SK-N-SH (cell line): Measurements from ENCODE around the gene NANOS1. TPM values are rescaled to one million over a fixed set of nuclear protein-coding genes. Genes with fewer than 3 reads are reported as not detected.

Source experiments
- CTCF ChIA-PET: fragments of 300-600, 350-600 bp; formaldehyde crosslinking; extraction: SDS; loops from one replicate; lab custom pipeline; 2021; lab: Yijun Ruan, JAX
- POLR2A ChIA-PET: fragments of 350-600 bp; sonication (Branson Sonifier 250); formaldehyde crosslinking; extraction: SDS; loops from one replicate; lab custom pipeline; 2020; ENCODE audit warnings: antibody characterized with exemption, inconsistent platforms; lab: Yijun Ruan, JAX
- DNase-seq: peaks from one replicate; pipeline ENCODE4 v3.0.0; 2012
- H2AFZ ChIP-seq: fragments of 200-600 bp; sonication (generic); 2 replicates; pipeline ENCODE4 v1.8.1; 2016; ENCODE audit warnings: antibody characterized with exemption, mild to moderate bottlenecking, low read depth
- H3F3A ChIP-seq: fragments of 200-600 bp; sonication (generic); replicated peaks from 2 replicates; pipeline ENCODE3; 2016; ENCODE audit warnings: antibody characterized with exemption, mild to moderate bottlenecking; ENCODE audit not compliant: insufficient read depth
- H3K27ac ChIP-seq, 2 experiments: fragments of 200-500 bp in 1 of 2; fragments of 200-600 bp in 1 of 2; sonication (Bioruptor generic) in 1 of 2; sonication (generic), shearing (Covaris generic) in 1 of 2; 2 replicates each; pipeline versions ENCODE4 v1.5.1 to v1.6.1; 2014 to 2016; ENCODE audit warnings: low read depth in 2 of 2, inconsistent platforms in 1 of 2, low read length in 1 of 2, mild to moderate bottlenecking in 1 of 2, mixed read lengths in 1 of 2
- H3K27me3 ChIP-seq: fragments of 200-600 bp; sonication (generic), shearing (Covaris generic); 2 replicates; pipeline ENCODE4 v1.6.1; 2016; ENCODE audit warnings: mixed run types; ENCODE audit not compliant: insufficient read depth
- H3K36me3 ChIP-seq, 2 experiments: fragments of 200-500 bp in 1 of 2; fragments of 200-600 bp in 1 of 2; sonication (Bioruptor generic) in 1 of 2; sonication (generic) in 1 of 2; replicated peaks in 1 of 2; 2 replicates each; pipeline versions ENCODE3 to v1.5.1; 2014 to 2016; ENCODE audit warnings: low read length in 1 of 2, mild to moderate bottlenecking in 1 of 2; ENCODE audit not compliant: insufficient read depth in 2 of 2, control insufficient read depth in 1 of 2
- H3K4me1 ChIP-seq, 2 experiments: fragments of 200-500 bp in 1 of 2; fragments of 200-600 bp in 1 of 2; sonication (Bioruptor generic) in 1 of 2; sonication (generic), shearing (Covaris generic) in 1 of 2; 2 replicates each; pipeline versions ENCODE4 v1.5.1 to v1.6.1; 2014 to 2016; ENCODE audit warnings: low read depth in 1 of 2, low read length in 1 of 2, mixed run types in 1 of 2; ENCODE audit not compliant: insufficient read depth in 2 of 2, control insufficient read depth in 1 of 2
- H3K4me2 ChIP-seq: fragments of 200-600 bp; sonication (generic), shearing (Covaris generic); 2 replicates; pipeline ENCODE4 v1.6.1; 2017; ENCODE audit warnings: mixed run types
- H3K4me3 ChIP-seq, 2 experiments: fragments of 200-500 bp in 1 of 2; fragments of 200-600 bp in 1 of 2; sonication (Bioruptor generic) in 1 of 2; sonication (generic), shearing (Covaris generic) in 1 of 2; 2 replicates each; pipeline versions ENCODE4 v1.5.1 to v1.8.1; 2014 to 2016; ENCODE audit warnings: low read depth in 2 of 2, inconsistent platforms in 1 of 2, low read length in 1 of 2, mild to moderate bottlenecking in 1 of 2, mixed read lengths in 1 of 2, moderate library complexity in 1 of 2
- H3K79me2 ChIP-seq: fragments of 200-600 bp; sonication (generic); 2 replicates; pipeline ENCODE4 v1.8.1; 2017; ENCODE audit warnings: mild to moderate bottlenecking; ENCODE audit not compliant: insufficient read depth
- H3K9ac ChIP-seq: fragments of 200-600 bp; sonication (generic); 2 replicates; pipeline ENCODE4 v1.6.1; 2017; ENCODE audit warnings: mixed run types
- H3K9me2 ChIP-seq: fragments of 200-600 bp; sonication (generic); 2 replicates; pipeline ENCODE4 v1.6.1; 2017; ENCODE audit warnings: mixed run types
- H3K9me3 ChIP-seq: fragments of 200-600 bp; sonication (generic); 2 replicates; pipeline ENCODE4 v1.6.1; 2017; ENCODE audit warnings: mixed run types, mild to moderate bottlenecking, moderate library complexity
- H4K20me1 ChIP-seq: fragments of 200-600 bp; sonication (generic); 2 replicates; pipeline ENCODE4 v1.6.1; 2017; ENCODE audit warnings: mild to moderate bottlenecking, mixed run types; ENCODE audit not compliant: insufficient read depth
- EP300 ChIP-seq, 2 experiments: IDR thresholded peaks; 2 replicates each; pipeline versions ENCODE4 v1.4.0 to v1.6.1; 2012; ENCODE audit warnings: borderline replicate concordance in 1 of 2, low read depth in 1 of 2, low read length in 1 of 2
- EZH2phosphoT487 ChIP-seq: fragments of 200-600 bp; sonication (generic); IDR thresholded peaks from 2 replicates; pipeline ENCODE4 v1.6.1; 2017; ENCODE audit warnings: low read depth, mixed run types, mild to moderate bottlenecking, antibody characterized with exemption, moderate library complexity, borderline replicate concordance
- GABPA ChIP-seq: IDR thresholded peaks from 2 replicates; pipeline ENCODE4 v1.4.0; 2012; ENCODE audit warnings: low read depth, mild to moderate bottlenecking
- GATA2 ChIP-seq: sonication (generic); formaldehyde crosslinking; IDR thresholded peaks from 2 replicates; pipeline ENCODE4 v1.5.0; 2020; ENCODE audit warnings: mild to moderate bottlenecking, missing genetic modification reagents
- IRF3 ChIP-seq: fragments of 150-350 bp; IDR thresholded peaks from 2 replicates; pipeline ENCODE4 v1.6.1; 2016; ENCODE audit warnings: mild to moderate bottlenecking, low read depth, low read length
- MEF2A ChIP-seq: IDR thresholded peaks from 2 replicates; pipeline ENCODE4 v1.4.0; 2012; ENCODE audit warnings: low read depth, borderline replicate concordance
- MXI1 ChIP-seq: IDR thresholded peaks from 2 replicates; pipeline ENCODE4 v1.6.1; 2012; ENCODE audit warnings: mild to moderate bottlenecking, low read depth, low read length, improper control_type of control experiment
- NFIC ChIP-seq: IDR thresholded peaks from 2 replicates; pipeline ENCODE4 v1.4.0; 2012; ENCODE audit warnings: borderline replicate concordance
- NRF1 ChIP-seq: IDR thresholded peaks from 2 replicates; pipeline ENCODE4 v1.6.1; 2012; ENCODE audit warnings: low read depth, mild to moderate bottlenecking, low read length
- POLR2AphosphoS5 ChIP-seq: IDR thresholded peaks from 2 replicates; pipeline ENCODE4 v1.6.1; 2012; ENCODE audit warnings: low read depth, low read length
- RXRA ChIP-seq: IDR thresholded peaks from 2 replicates; pipeline ENCODE4 v1.4.0; 2012; ENCODE audit warnings: low read depth, mild to moderate bottlenecking, borderline replicate concordance
- TAF1 ChIP-seq: IDR thresholded peaks from 2 replicates; pipeline ENCODE4 v1.6.1; 2012; ENCODE audit warnings: low read depth, mild to moderate bottlenecking, low read length, moderate library complexity, borderline replicate concordance
- TCF12 ChIP-seq: IDR thresholded peaks from 2 replicates; pipeline ENCODE4 v1.4.0; 2012
- TEAD4 ChIP-seq: IDR thresholded peaks from 2 replicates; pipeline ENCODE4 v1.4.0; 2012; ENCODE audit warnings: mild to moderate bottlenecking, borderline replicate concordance; ENCODE audit not compliant: insufficient read depth
- USF2 ChIP-seq: fragments of 150-350 bp; IDR thresholded peaks from 2 replicates; pipeline ENCODE4 v1.6.1; 2017; ENCODE audit warnings: antibody characterized with exemption, low read length, low read depth, borderline replicate concordance
- YY1 ChIP-seq: IDR thresholded peaks from 2 replicates; pipeline ENCODE4 v1.4.0; 2012; ENCODE audit warnings: low read depth, mild to moderate bottlenecking
- WGBS: methylation state at CpG from one replicate; pipeline ENCODE4 v1.1.6; 2017; ENCODE audit warnings: low lambda C conversion rate; 5-methylcytosine and 5-hydroxymethylcytosine counted together
- polyA plus RNA-seq, 3 experiments: library from polyadenylated mRNA; depleted of rRNA; stranded (reverse); fragments of >200 nt; gene quantifications; 2 replicates each; pipeline ENCODE4 v1.2.3, GENCODE V29; 2012
- TF ChIP-seq, protein P1 (sequence below): IDR thresholded peaks from 2 replicates; pipeline ENCODE4 v1.4.0; 2012; ENCODE audit warnings: low read depth, borderline replicate concordance
- TF ChIP-seq, protein P2 (sequence below): IDR thresholded peaks from 2 replicates; pipeline ENCODE4; 2012
- TF ChIP-seq, protein P3 (sequence below): IDR thresholded peaks from 2 replicates; pipeline ENCODE4 v1.4.0; 2012; ENCODE audit warnings: low read depth, borderline replicate concordance

NANOS1 gene
- polyA plus RNA-seq, 1 of the 3 experiments (the other 2 are of a cell fraction), result 0.81 TPM

- H4K20me1 ChIP-seq, result no peaks in the 10 kb centered on the region
Observed at GRCh38 chr10:118998183-118998582, 31.3 kb upstream of the NANOS1 start.

More at GRCh38 chr10:118998183-118998582, 31.3 kb upstream of the NANOS1 start:
- ChIA-PET CTCF (no interaction called here), POLR2A (no interaction called here)
- Histone ChIP-seq H3F3A (no peaks in the 10 kb centered on the region), H3K36me3 (no peaks in the 10 kb centered on the region), H2AFZ (no peak overlapping the region), H3K9me3 (no peaks in the 10 kb centered on the region), H3K9ac (no peak overlapping the region), H3K4me2 (no peak overlapping the region), H3K4me1 (no peaks in the 10 kb centered on the region), H3K4me3 (no peak overlapping the region), H3K9me2 (no peaks in the 10 kb centered on the region), H3K79me2 (no peaks in the 10 kb centered on the region), H3K27ac (no peak overlapping the region), H3K27me3 (peaks cover 5% of the 10 kb centered on the region; the same call in 1 of the 2 replicates)
- TF ChIP-seq IRF3, result no peak
- TF ChIP-seq, protein P1, sequence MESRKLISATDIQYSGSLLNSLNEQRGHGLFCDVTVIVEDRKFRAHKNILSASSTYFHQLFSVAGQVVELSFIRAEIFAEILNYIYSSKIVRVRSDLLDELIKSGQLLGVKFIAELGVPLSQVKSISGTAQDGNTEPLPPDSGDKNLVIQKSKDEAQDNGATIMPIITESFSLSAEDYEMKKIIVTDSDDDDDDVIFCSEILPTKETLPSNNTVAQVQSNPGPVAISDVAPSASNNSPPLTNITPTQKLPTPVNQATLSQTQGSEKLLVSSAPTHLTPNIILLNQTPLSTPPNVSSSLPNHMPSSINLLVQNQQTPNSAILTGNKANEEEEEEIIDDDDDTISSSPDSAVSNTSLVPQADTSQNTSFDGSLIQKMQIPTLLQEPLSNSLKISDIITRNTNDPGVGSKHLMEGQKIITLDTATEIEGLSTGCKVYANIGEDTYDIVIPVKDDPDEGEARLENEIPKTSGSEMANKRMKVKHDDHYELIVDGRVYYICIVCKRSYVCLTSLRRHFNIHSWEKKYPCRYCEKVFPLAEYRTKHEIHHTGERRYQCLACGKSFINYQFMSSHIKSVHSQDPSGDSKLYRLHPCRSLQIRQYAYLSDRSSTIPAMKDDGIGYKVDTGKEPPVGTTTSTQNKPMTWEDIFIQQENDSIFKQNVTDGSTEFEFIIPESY, result no peak
- TF ChIP-seq, protein P2, sequence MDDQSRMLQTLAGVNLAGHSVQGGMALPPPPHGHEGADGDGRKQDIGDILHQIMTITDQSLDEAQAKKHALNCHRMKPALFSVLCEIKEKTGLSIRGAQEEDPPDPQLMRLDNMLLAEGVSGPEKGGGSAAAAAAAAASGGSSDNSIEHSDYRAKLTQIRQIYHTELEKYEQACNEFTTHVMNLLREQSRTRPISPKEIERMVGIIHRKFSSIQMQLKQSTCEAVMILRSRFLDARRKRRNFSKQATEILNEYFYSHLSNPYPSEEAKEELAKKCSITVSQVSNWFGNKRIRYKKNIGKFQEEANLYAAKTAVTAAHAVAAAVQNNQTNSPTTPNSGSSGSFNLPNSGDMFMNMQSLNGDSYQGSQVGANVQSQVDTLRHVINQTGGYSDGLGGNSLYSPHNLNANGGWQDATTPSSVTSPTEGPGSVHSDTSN, result no peak
- no peak for TF ChIP-seq POLR2AphosphoS5
- TF ChIP-seq TAF1, result no peak
- TF ChIP-seq, protein P3, sequence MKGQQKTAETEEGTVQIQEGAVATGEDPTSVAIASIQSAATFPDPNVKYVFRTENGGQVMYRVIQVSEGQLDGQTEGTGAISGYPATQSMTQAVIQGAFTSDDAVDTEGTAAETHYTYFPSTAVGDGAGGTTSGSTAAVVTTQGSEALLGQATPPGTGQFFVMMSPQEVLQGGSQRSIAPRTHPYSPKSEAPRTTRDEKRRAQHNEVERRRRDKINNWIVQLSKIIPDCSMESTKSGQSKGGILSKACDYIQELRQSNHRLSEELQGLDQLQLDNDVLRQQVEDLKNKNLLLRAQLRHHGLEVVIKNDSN, result no peak
- TF ChIP-seq NFIC, result no peak
- no peak for TF ChIP-seq EP300 (IDR thresholded peaks at IDR 0.05; ENCODE audit: borderline replicate concordance in 1 of 2, low read depth in 1 of 2, low read length in 1 of 2)
- no peak for TF ChIP-seq MXI1
- TF ChIP-seq MEF2A, result no peak
- TF ChIP-seq EZH2phosphoT487, result no peak
- TF ChIP-seq GATA2 (CRISPR knock-in tag), result no peak
- no peak for TF ChIP-seq GABPA
- TF ChIP-seq RXRA, result no peak
- TF ChIP-seq YY1, result no peak
- no peak for TF ChIP-seq TEAD4
- no peak for TF ChIP-seq NRF1
- no peak for TF ChIP-seq TCF12
- no peak for TF ChIP-seq USF2
- 60% methylated on average over 5 of the region's 5 CpGs for WGBS
- DNase-seq, result no peak
